Common myeloid progenitor, CD34-positive (primary cell): ENCODE data around the gene ACTN1.
A peak's percentile ranks its signal among the peaks of the same experiment; 100 is the strongest.

Experiments
- CTCF ChIA-PET: fragments of 350-600 bp; sonication (Branson Sonifier 250); formaldehyde crosslinking; loops from one replicate; lab custom pipeline; 2021; ENCODE audit warnings: antibody characterized with exemption; lab: Charles Lee
- POLR2A ChIA-PET: fragments of 350-600 bp; sonication (Branson Sonifier 250); formaldehyde crosslinking; loops from one replicate; lab custom pipeline; 2021; ENCODE audit warnings: antibody characterized with exemption; lab: Charles Lee
- DNase-seq, 3 donors: peaks; one replicate each; pipeline versions ENCODE4 v3.0.0 to v3.0.0-alpha.2; 2013
- H3K27ac ChIP-seq, 2 experiments: 1 replicate in 1 of 2; 2 replicates in 1 of 2; pipeline ENCODE4 v1.7.0; 2013; ENCODE audit warnings: inconsistent platforms in 2 of 2, low read length in 2 of 2, mild to moderate bottlenecking in 2 of 2, low read depth in 1 of 2, moderate library complexity in 1 of 2; ENCODE audit not compliant: severe bottlenecking in 2 of 2, insufficient read depth in 1 of 2, poor library complexity in 1 of 2
- H3K27me3 ChIP-seq, 5 experiments: replicated peaks in 2 of 5; 1 replicate in 3 of 5; 2 replicates in 2 of 5; pipeline versions ENCODE4 v1.6.1 to v1.7.0; 2013; ENCODE audit warnings: low read length in 4 of 5, mild to moderate bottlenecking in 2 of 5, moderate library complexity in 2 of 5, inconsistent platforms in 1 of 5; ENCODE audit not compliant: insufficient read depth in 5 of 5, control insufficient read depth in 4 of 5
- H3K36me3 ChIP-seq, 4 experiments: 1 replicate in 2 of 4; 2 replicates in 2 of 4; pipeline versions ENCODE4 v1.6.1 to v1.7.0; 2013; ENCODE audit warnings: low read length in 3 of 4, control low read depth in 1 of 4, mild to moderate bottlenecking in 1 of 4; ENCODE audit not compliant: control insufficient read depth in 4 of 4, insufficient read depth in 4 of 4
- H3K4me1 ChIP-seq, 4 experiments: 1 replicate in 3 of 4; 2 replicates in 1 of 4; pipeline versions ENCODE4 v1.6.1 to v1.7.1; 2013; ENCODE audit warnings: low read length in 3 of 4, mild to moderate bottlenecking in 3 of 4, control low read depth in 1 of 4, inconsistent platforms in 1 of 4, moderate library complexity in 1 of 4; ENCODE audit not compliant: control insufficient read depth in 4 of 4, insufficient read depth in 4 of 4; ENCODE audit errors: control extremely low read depth in 1 of 4
- H3K4me3 ChIP-seq, 7 experiments: 1 replicate in 4 of 7; 2 replicates in 3 of 7; pipeline versions ENCODE4 v1.5.1 to v1.7.0; 2013; ENCODE audit warnings: mild to moderate bottlenecking in 7 of 7, low read length in 6 of 7, moderate library complexity in 6 of 7, inconsistent platforms in 2 of 7, low read depth in 2 of 7, control low read depth in 1 of 7; ENCODE audit not compliant: insufficient read depth in 4 of 7, control insufficient read depth in 1 of 7; ENCODE audit errors: extremely low read depth in 1 of 7
- H3K9me3 ChIP-seq, 5 experiments: 1 replicate in 4 of 5; 2 replicates in 1 of 5; pipeline versions ENCODE4 v1.6.1 to v1.7.1; 2013; ENCODE audit warnings: low read length in 4 of 5, mild to moderate bottlenecking in 2 of 5, inconsistent platforms in 1 of 5, low read depth in 1 of 5, moderate library complexity in 1 of 5; ENCODE audit not compliant: control insufficient read depth in 4 of 5, insufficient read depth in 2 of 5; ENCODE audit errors: control extremely low read depth in 1 of 5
- WGBS: methylation state at CpG from one replicate; pipeline ENCODE4 v1.1.5; 2013; ENCODE audit not compliant: insufficient coverage; 5-methylcytosine and 5-hydroxymethylcytosine counted together

The ACTN1 gene

GRCh38 chr14:68934066-68934465 lies 45.0 kb downstream of the ACTN1 start:
- no peaks in the 10 kb centered on the region for H3K27me3 ChIP-seq
- no peaks in the 10 kb centered on the region for H3K9me3 ChIP-seq
- no peak overlapping the region for H3K4me3 ChIP-seq
- POLR2A ChIA-PET: interaction anchor here (0.7 kb wide), 1 partner anchor 265 kb away, joined by 6 read pairs; no protein-coding TSS in a partner anchor
- WGBS: 99% methylated on average over 9 of the region's 9 CpGs
- CTCF ChIA-PET: interaction anchor here (13.4 kb wide), 1 partner anchor 23 kb away, joined by 121 read pairs; no protein-coding TSS in a partner anchor
- peaks cover 0 to 27% (median 8%) of the 10 kb centered on the region in 4 experiments for H3K4me1 ChIP-seq
- H3K27ac ChIP-seq: no peak overlapping the region
- DNase-seq: no peak
- peaks cover 0 to 13% (median 3%) of the 10 kb centered on the region in 4 experiments for H3K36me3 ChIP-seq

GRCh38 chr14:68932686-68933085 lies 46.4 kb downstream of the ACTN1 start:
- 94% methylated on average over 5 of the region's 5 CpGs for WGBS
- H3K4me1 ChIP-seq: peaks cover 0 to 27% (median 19%) of the 10 kb centered on the region in 4 experiments
- no peaks in the 10 kb centered on the region for H3K27me3 ChIP-seq
- ChIA-PET CTCF (interaction anchor here (13.4 kb wide), 1 partner anchor 22 kb away, joined by 121 read pairs; no protein-coding TSS in a partner anchor), POLR2A (no interaction called here)
- no peak overlapping the region for H3K4me3 ChIP-seq
- peak in 2 of 3 donors; percentile 33 to 48 for DNase-seq
- peaks cover 0 to 13% (median 3%) of the 10 kb centered on the region in 4 experiments for H3K36me3 ChIP-seq
- H3K27ac ChIP-seq: no peak overlapping the region
- no peaks in the 10 kb centered on the region for H3K9me3 ChIP-seq

DNA sequence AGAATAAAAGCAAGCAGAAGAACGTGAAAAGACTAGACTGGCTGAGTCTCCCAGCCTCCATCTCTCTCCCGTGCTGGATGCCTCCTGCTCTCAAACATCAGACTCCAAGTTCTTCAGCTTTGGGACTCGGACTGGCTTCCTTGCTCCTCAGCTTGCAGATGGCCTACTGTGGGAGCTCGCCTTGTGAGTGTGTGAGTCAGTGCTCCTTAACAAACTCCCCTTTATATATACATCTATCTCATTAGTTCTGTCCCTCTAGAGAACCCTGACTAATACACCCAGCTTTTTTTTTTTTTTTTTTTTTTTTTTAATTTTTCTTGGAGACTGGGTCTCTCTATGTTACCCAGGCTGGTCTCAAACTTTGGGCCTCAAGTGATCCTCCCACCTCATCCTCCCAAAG lies 46.9 kb downstream of the ACTN1 start:
- WGBS: 100% methylated on average over 4 of the region's 4 CpGs
- Histone ChIP-seq H3K27me3 (no peaks in the 10 kb centered on the region), H3K9me3 (no peaks in the 10 kb centered on the region), H3K36me3 (peaks cover 0 to 13% (median 3%) of the 10 kb centered on the region in 4 experiments), H3K4me1 (peaks cover 0 to 24% (median 19%) of the 10 kb centered on the region in 4 experiments), H3K27ac (no peak overlapping the region), H3K4me3 (no peak overlapping the region)
- no peak for DNase-seq
- CTCF ChIA-PET: interaction anchor here (0.7 to 13.4 kb wide), 3 partner anchors 7 to 21 kb away, joined by 3 to 121 read pairs (median 5); no protein-coding TSS in a partner anchor
- POLR2A ChIA-PET: no interaction called here

DNA sequence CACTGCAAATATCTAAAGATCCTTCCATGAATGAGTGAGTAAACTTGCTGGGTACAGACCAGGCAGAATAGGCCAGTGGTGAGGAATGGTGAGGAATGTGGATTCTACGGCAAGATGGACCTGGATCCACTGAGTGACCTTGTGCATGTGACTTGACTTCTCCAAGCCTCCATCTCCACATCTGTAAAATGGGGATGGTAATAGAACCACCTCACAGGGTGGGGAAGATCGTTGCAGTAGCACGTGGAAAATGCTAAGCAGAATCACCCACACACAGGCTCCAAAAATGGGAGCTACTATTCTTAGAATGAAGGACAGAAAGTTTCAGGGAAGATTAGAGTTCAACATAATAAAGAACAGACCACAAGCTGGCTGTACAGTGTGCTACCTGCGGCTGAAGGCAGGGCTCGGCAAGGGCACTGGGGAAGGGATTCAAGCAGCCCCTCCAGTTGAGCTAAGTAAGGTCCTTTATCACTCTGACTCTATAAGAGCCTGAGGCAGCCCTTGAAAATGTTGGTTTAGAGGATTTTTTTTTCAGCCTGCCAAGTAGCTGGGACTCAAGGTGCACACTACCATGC lies 47.5 kb downstream of the ACTN1 start:
- no peak overlapping the region for H3K4me3 ChIP-seq
- H3K36me3 ChIP-seq: peaks cover 0 to 10% (median 3%) of the 10 kb centered on the region in 4 experiments
- no peak overlapping the region for H3K27ac ChIP-seq
- peaks cover 0 to 24% (median 19%) of the 10 kb centered on the region in 4 experiments for H3K4me1 ChIP-seq
- CTCF ChIA-PET: interaction anchor here (0.7 to 13.4 kb wide), 3 partner anchors 8 to 20 kb away, joined by 3 to 121 read pairs (median 5); no protein-coding TSS in a partner anchor
- no peak for DNase-seq
- 96% methylated on average over 3 of the region's 5 CpGs for WGBS
- H3K27me3 ChIP-seq: no peaks in the 10 kb centered on the region
- POLR2A ChIA-PET: no interaction called here
- H3K9me3 ChIP-seq: peaks cover 0 to 3% (median 0%) of the 10 kb centered on the region in 5 experiments

- H3K36me3 ChIP-seq: peaks cover 0 to 9% (median 2%) of the 10 kb centered on the region in 4 experiments
- no peak for DNase-seq
- no peaks in the 10 kb centered on the region for H3K27me3 ChIP-seq
- POLR2A ChIA-PET: no interaction called here
- CTCF ChIA-PET: interaction anchor here (1.8 to 13.4 kb wide), 2 partner anchors 9 to 20 kb away, joined by 5 to 121 read pairs; no protein-coding TSS in a partner anchor
- H3K4me1 ChIP-seq: peaks cover 0 to 24% (median 19%) of the 10 kb centered on the region in 4 experiments
- no peak overlapping the region for H3K27ac ChIP-seq
- H3K4me3 ChIP-seq: no peak overlapping the region
- WGBS: 100% methylated on average over 2 of the region's 3 CpGs
- H3K9me3 ChIP-seq: peaks cover 0 to 5% (median 3%) of the 10 kb centered on the region in 5 experiments
These were observed 48.0 kb downstream of the ACTN1 start for GRCh38 chr14:68931063-68931462.

GRCh38 chr14:68929623-68930307 lies 49.3 kb downstream of the ACTN1 start:
- ChIA-PET CTCF (interaction anchor here (1.1 to 13.4 kb wide), 2 partner anchors 19 to 178 kb away, joined by 3 to 121 read pairs; no protein-coding TSS in a partner anchor), POLR2A (no interaction called here)
- Histone ChIP-seq H3K36me3 (peaks cover 0 to 18% (median 2%) of the 10 kb centered on the region in 4 experiments), H3K27me3 (no peaks in the 10 kb centered on the region), H3K9me3 (peaks cover 0 to 9% (median 3%) of the 10 kb centered on the region in 5 experiments), H3K4me1 (peaks cover 0 to 26% (median 22%) of the 10 kb centered on the region in 4 experiments), H3K27ac (no peak overlapping the region), H3K4me3 (no peak overlapping the region)
- DNase-seq: peak in 2 of 3 donors; percentile 53 to 61
- 94% methylated on average over 6 of the region's 12 CpGs for WGBS
